Measurements from ENCODE around the gene VAMP1. TPM values are rescaled to one million over a fixed set of nuclear protein-coding genes. Genes with fewer than 3 reads are reported as not detected.
"Not testable (repeated sequence)": the region's sequence is repeated elsewhere in the genome, so short reads cannot be mapped to it uniquely, and the experiment has no call there.

The VAMP1 gene
- total RNA-seq, 1 experiment from 2014 or later = 10.3 TPM

GRCh38 chr12:6468283-6468575 lies 2.2 kb downstream of the VAMP1 start:
- Histone ChIP-seq H3K79me1 (ENCODE audit: insufficient read depth, low read depth, low read length, poor library complexity, severe bottlenecking) (no peaks in the 10 kb centered on the region), H4K91ac (ENCODE audit: insufficient read length, low read depth, low read length) (no peak overlapping the region), H2BK120ac (ENCODE audit: low read depth, low read length, poor library complexity, severe bottlenecking) (no peak overlapping the region), H3K4me2 (ENCODE audit: insufficient read depth, insufficient read length, low read length) (no peak overlapping the region), H3K4ac (ENCODE audit: low read depth, low read length) (no peak overlapping the region), H2BK12ac (ENCODE audit: insufficient read length, low read depth, low read length) (no peak overlapping the region), H3K23me2 (ENCODE audit: insufficient read length, low read depth, low read length, poor library complexity, severe bottlenecking) (peaks cover 6% of the 10 kb centered on the region), H2AFZ (ENCODE audit: low read length) (no peak overlapping the region), H3K27ac (ENCODE audit: insufficient read length, low read depth, low read length) (no peak overlapping the region), H3K27me3 (ENCODE audit: insufficient read depth, low read length) (no peaks in the 10 kb centered on the region), H4K5ac (ENCODE audit: insufficient read length, low read depth, low read length) (no peak overlapping the region), H2AK5ac (ENCODE audit: insufficient read length, low read length) (no peak overlapping the region), H3K23ac (ENCODE audit: insufficient read length, low read depth, low read length) (no peak overlapping the region), H4K20me1 (ENCODE audit: control insufficient read depth, insufficient read depth, insufficient read length) (no peaks in the 10 kb centered on the region), H3K14ac (ENCODE audit: insufficient read depth, low read length) (no peak overlapping the region), H4K8ac (replicated peaks; ENCODE audit: insufficient read length, low read depth, low read length) (no peak overlapping the region), H2BK5ac (ENCODE audit: insufficient read length, low read length) (no peak overlapping the region), H3K18ac (ENCODE audit: insufficient read length, low read depth, low read length) (no peak overlapping the region), H3K56ac (ENCODE audit: insufficient read length, low read depth, low read length) (no peak overlapping the region), H2BK15ac (ENCODE audit: low read depth, low read length) (no peak overlapping the region), H3T11ph (ENCODE audit: low read length) (no peak overlapping the region), H3K79me2 (ENCODE audit: insufficient read depth, low read length) (no peaks in the 10 kb centered on the region; the same call in 1 of the 2 replicates), H3K9me3 (ENCODE audit: control insufficient read depth, low read depth, low read length) (no peaks in the 10 kb centered on the region), H3K9ac (ENCODE audit: extremely low read depth, insufficient read length, low read length) (no peak overlapping the region), H3K4me1 (ENCODE audit: insufficient read depth, low read length) (no peaks in the 10 kb centered on the region), H2BK20ac (ENCODE audit: low read depth, low read length, poor library complexity, severe bottlenecking) (no peak overlapping the region)
- Mint-ChIP-seq H3K4me3 (no peak overlapping the region), H3K27ac (no peak overlapping the region), H3K4me1 (peaks cover 18 to 24% of the 10 kb centered on the region in 2 experiments), H3K36me3 (ENCODE audit: insufficient read depth in 1 of 3, low read depth in 3 of 3) (peaks cover 25 to 43% (median 32%) of the 10 kb centered on the region in 3 experiments), H3K27me3 (ENCODE audit: low read depth) (peaks cover 16% of the 10 kb centered on the region), H3K9me3 (no peaks in the 10 kb centered on the region; a peak in 2 of 5 replicates)
- TF ChIP-seq, protein P1, sequence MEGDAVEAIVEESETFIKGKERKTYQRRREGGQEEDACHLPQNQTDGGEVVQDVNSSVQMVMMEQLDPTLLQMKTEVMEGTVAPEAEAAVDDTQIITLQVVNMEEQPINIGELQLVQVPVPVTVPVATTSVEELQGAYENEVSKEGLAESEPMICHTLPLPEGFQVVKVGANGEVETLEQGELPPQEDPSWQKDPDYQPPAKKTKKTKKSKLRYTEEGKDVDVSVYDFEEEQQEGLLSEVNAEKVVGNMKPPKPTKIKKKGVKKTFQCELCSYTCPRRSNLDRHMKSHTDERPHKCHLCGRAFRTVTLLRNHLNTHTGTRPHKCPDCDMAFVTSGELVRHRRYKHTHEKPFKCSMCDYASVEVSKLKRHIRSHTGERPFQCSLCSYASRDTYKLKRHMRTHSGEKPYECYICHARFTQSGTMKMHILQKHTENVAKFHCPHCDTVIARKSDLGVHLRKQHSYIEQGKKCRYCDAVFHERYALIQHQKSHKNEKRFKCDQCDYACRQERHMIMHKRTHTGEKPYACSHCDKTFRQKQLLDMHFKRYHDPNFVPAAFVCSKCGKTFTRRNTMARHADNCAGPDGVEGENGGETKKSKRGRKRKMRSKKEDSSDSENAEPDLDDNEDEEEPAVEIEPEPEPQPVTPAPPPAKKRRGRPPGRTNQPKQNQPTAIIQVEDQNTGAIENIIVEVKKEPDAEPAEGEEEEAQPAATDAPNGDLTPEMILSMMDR (conservative IDR thresholded peaks at IDR 0.05) = no peak
- no peak for DNase-seq

DNA sequence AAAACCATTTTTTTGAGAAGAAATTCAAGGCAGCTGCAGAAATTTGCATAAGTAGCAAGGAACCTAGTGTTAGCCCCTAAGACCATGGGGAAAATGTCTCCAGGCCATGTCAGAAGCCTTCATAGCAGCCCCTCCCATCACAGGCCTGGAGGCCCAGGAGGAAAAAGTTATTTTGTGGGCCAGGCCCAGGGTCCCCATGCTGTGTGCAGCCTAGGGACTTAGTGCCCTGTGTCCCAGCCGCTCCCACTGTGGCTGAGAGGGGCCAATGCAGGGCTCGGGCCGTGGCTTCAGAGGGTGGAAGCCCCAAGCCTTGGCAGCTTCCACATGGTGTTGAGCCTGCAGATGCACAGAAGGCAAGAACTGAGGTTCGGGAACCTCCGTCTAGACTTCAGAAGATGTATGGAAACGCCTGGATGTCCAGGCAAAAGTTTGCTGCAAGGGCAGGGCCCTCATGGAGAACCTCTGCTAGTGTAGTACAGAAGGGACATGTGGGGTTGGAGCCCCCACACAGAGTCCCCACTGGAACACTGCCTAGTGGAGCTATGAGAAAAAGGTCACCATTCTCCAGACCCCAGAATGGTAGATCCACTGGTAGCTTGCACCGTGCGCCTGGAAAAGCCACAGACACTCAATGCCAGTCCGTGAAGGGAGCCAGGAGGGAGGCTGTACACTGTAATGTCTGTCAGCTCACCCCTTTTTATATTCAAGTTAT lies 2.8 kb downstream of the VAMP1 start:
- H2BK12ac ChIP-seq (ENCODE audit: insufficient read length, low read depth, low read length); H3K9ac ChIP-seq (ENCODE audit: extremely low read depth, insufficient read length, low read length); H3K18ac ChIP-seq (ENCODE audit: insufficient read length, low read depth, low read length); H2BK20ac ChIP-seq (ENCODE audit: low read depth, low read length, poor library complexity, severe bottlenecking); H4K5ac ChIP-seq (ENCODE audit: insufficient read length, low read depth, low read length); H4K8ac ChIP-seq (replicated peaks; ENCODE audit: insufficient read length, low read depth, low read length); H3K23me2 ChIP-seq (ENCODE audit: insufficient read length, low read depth, low read length, poor library complexity, severe bottlenecking); DNase-seq; H3K23ac ChIP-seq (ENCODE audit: insufficient read length, low read depth, low read length); H2BK120ac ChIP-seq (ENCODE audit: low read depth, low read length, poor library complexity, severe bottlenecking); H3K9me3 ChIP-seq (ENCODE audit: control insufficient read depth, low read depth, low read length); H3K4ac ChIP-seq (ENCODE audit: low read depth, low read length); H3K14ac ChIP-seq (ENCODE audit: insufficient read depth, low read length); H2AK5ac ChIP-seq (ENCODE audit: insufficient read length, low read length); H3K79me2 ChIP-seq (ENCODE audit: insufficient read depth, low read length); H3K27ac ChIP-seq (ENCODE audit: insufficient read length, low read depth, low read length); H2BK5ac ChIP-seq (ENCODE audit: insufficient read length, low read length); H3K4me3 Mint-ChIP-seq; H3K27me3 ChIP-seq (ENCODE audit: insufficient read depth, low read length); H3T11ph ChIP-seq (ENCODE audit: low read length); H3K56ac ChIP-seq (ENCODE audit: insufficient read length, low read depth, low read length); H4K91ac ChIP-seq (ENCODE audit: insufficient read length, low read depth, low read length); H3K4me1 ChIP-seq (ENCODE audit: insufficient read depth, low read length); H3K27ac Mint-ChIP-seq; H3K79me1 ChIP-seq (ENCODE audit: insufficient read depth, low read depth, low read length, poor library complexity, severe bottlenecking); H2AFZ ChIP-seq (ENCODE audit: low read length); H3K4me2 ChIP-seq (ENCODE audit: insufficient read depth, insufficient read length, low read length); H4K20me1 ChIP-seq (ENCODE audit: control insufficient read depth, insufficient read depth, insufficient read length); H2BK15ac ChIP-seq (ENCODE audit: low read depth, low read length); H3K9me3 Mint-ChIP-seq: not testable (repeated sequence)
- Mint-ChIP-seq H3K27me3 (ENCODE audit: low read depth) (peaks cover 16% of the 10 kb centered on the region), H3K4me1 (peaks cover 18 to 24% of the 10 kb centered on the region in 2 experiments), H3K36me3 (ENCODE audit: insufficient read depth in 1 of 3, low read depth in 3 of 3) (peaks cover 25 to 48% (median 34%) of the 10 kb centered on the region in 3 experiments)
- WGBS (ENCODE audit: extremely low coverage, insufficient read length, low lambda C conversion rate) = no CpG with 5 or more reads among the region's 9 CpGs

Data from H9 (cell line).